Muscle of leg (tissue), 11 donors: ENCODE measurements around the gene DEGS1. TPM values are rescaled to one million over a fixed set of nuclear protein-coding genes. Genes with fewer than 3 reads are reported as not detected.
A peak's percentile ranks its signal among the peaks of the same experiment; 100 is the strongest.
"Not testable (repeated sequence)": the region's sequence is repeated elsewhere in the genome, so short reads cannot be mapped to it uniquely, and the experiment has no call there.

Experiments used
- DNase-seq: peaks from one replicate; pipeline ENCODE4 v3.0.0; 2013
- H3K27ac ChIP-seq: one replicate; pipeline ENCODE4 v1.5.1; 2013; ENCODE audit warnings: mild to moderate bottlenecking, low read length, control low read depth
- H3K27me3 ChIP-seq: one replicate; pipeline ENCODE4 v1.6.1; 2013; ENCODE audit warnings: low read length; ENCODE audit not compliant: control insufficient read depth, insufficient read depth
- H3K36me3 ChIP-seq: one replicate; pipeline ENCODE4 v1.6.1; 2013; ENCODE audit warnings: low read length; ENCODE audit not compliant: control insufficient read depth, insufficient read depth
- H3K4me1 ChIP-seq: one replicate; pipeline ENCODE4 v1.6.1; 2013; ENCODE audit warnings: low read length; ENCODE audit not compliant: control insufficient read depth, insufficient read depth
- H3K4me3 ChIP-seq: one replicate; pipeline ENCODE4 v1.5.1; 2013; ENCODE audit warnings: low read length, control low read depth
- H3K9me3 ChIP-seq: replicated peaks from 2 replicates; pipeline ENCODE4 v1.6.1; 2013; ENCODE audit warnings: low read depth, low read length; ENCODE audit not compliant: control insufficient read depth
- WGBS: methylation state at CpG from one replicate; pipeline ENCODE4 v1.1.5; 2013; ENCODE audit warnings: missing lambda C conversion rate; ENCODE audit not compliant: insufficient coverage; 5-methylcytosine and 5-hydroxymethylcytosine counted together
- polyA plus RNA-seq, 8 donors: library from polyadenylated mRNA; unstranded; fragments of 120-200 nt; gene quantifications; one replicate each; pipeline versions ENCODE4 v1.2.1 to v1.2.3, GENCODE V29; 2013; ENCODE audit warnings: inconsistent platforms in 1 of 8, low replicate concordance in 1 of 8; ENCODE audit not compliant: insufficient read length in 8 of 8, insufficient read depth in 1 of 8
- total RNA-seq: library from RNA; stranded (reverse); fragments of 120-200 nt; gene quantifications from one replicate; pipeline ENCODE4 v1.2.4, GENCODE V29; 2013

The DEGS1 gene
- total and polyA plus RNA-seq, 9 donors: 35.4 to 69.3 (median 42.7) TPM

DNA sequence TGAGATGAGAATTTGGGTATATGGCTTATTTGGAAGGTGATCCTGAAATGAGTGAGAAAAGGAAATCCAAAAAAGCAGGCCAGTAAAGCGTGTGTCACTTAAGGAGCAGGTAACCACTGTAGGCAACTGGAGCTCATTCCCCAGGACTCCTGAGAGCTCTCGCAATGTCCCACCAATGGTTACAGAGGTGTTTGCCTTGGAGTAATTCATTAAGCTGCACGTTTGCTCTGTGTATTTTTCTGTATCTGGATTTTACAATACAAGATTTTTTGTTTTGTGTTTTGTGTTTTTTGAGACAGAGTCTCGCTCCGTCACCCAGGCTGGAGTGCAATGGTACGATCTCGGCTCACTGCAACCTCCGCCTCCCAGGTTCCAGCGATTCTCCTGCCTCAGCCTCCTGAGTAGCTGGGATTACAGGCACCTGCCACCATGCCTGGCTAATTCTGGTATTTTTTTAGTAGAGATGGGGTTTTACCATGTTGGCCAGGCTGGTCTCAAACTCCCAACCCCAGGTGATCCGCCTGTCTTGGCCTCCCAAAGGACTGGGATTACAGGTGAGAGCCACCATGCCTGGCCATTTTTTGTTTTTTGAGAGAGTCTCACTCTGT is 23.0 kb downstream of the DEGS1 start:
- WGBS: 91% methylated on average over 2 of the region's 10 CpGs
- not testable (repeated sequence) for H3K36me3 ChIP-seq, H3K27ac ChIP-seq, H3K9me3 ChIP-seq, H3K27me3 ChIP-seq, DNase-seq, H3K4me3 ChIP-seq
- peaks cover 16% of the 10 kb centered on the region for H3K4me1 ChIP-seq

DNA sequence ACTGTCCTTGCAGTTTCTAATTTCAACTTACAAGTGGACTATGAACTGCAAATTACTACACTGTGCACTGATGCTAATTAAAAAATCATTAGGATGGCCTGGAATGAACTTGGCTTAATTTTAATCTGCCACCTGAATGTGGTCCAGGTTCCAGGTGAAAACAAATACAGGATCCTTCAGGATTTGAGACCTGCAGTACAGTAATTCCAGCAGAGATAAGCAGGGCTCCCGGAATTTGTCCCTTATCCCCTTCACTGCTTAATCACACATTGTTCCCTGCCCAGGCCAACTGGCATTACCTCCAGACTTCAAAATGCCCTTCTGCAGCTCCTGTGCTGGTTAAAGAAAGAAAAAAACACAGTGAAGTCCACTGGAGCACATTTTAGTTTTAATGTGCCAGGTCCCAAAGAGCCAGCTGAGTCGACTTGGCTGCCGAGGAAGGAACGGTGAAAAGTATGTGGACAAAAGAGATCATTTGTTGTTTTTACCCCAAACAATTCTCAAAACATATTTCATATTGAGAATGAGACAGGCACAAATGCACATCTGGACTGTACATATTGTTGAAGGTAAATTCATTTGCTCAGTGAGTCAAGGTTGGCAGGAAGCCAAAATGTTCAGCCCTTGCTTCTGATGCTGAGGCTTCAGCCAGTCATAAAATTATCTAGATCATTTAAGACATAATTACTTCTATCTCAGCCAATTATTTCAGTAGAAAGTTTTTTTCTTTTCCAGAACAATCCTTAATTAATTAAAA is 28.3 kb downstream of the DEGS1 start:
- no peaks in the 10 kb centered on the region for H3K27me3 ChIP-seq
- peaks cover 27% of the 10 kb centered on the region for H3K4me1 ChIP-seq
- no peak overlapping the region for H3K4me3 ChIP-seq
- no peaks in the 10 kb centered on the region for H3K9me3 ChIP-seq
- H3K27ac ChIP-seq: no peak overlapping the region
- peak; percentile 76 for DNase-seq
- WGBS: no CpG with 5 or more reads among the region's 4 CpGs
- H3K36me3 ChIP-seq: no peaks in the 10 kb centered on the region

DNA sequence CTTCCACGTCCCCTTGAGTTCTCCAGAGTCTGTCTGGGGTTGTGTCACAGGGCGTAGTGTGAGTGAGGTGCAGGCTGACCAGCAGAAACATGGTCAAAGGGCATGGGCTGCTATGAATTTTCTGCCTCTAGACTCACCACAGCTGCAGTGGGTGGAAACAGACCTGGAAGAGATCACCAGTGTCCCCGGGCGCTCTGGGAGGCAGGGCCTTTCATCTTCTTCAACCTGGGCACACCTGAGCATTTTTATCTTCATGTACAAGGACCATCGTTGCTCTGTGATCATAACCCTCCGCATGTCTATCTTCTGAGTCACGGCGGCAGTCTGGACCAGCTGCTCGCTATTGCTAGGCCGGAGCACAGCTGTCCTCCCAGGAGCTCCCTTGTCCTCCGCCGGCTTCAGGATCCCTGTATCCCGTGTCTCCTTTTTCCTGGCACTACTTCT is 29.6 kb downstream of the DEGS1 start:
- Histone ChIP-seq H3K4me1 (peaks cover 27% of the 10 kb centered on the region), H3K27ac (peak overlapping the region; percentile 7), H3K36me3 (no peaks in the 10 kb centered on the region), H3K4me3 (no peak overlapping the region), H3K9me3 (no peaks in the 10 kb centered on the region), H3K27me3 (no peaks in the 10 kb centered on the region)
- DNase-seq: peak; percentile 79
- 35% methylated on average over 9 of the region's 13 CpGs for WGBS

DNA sequence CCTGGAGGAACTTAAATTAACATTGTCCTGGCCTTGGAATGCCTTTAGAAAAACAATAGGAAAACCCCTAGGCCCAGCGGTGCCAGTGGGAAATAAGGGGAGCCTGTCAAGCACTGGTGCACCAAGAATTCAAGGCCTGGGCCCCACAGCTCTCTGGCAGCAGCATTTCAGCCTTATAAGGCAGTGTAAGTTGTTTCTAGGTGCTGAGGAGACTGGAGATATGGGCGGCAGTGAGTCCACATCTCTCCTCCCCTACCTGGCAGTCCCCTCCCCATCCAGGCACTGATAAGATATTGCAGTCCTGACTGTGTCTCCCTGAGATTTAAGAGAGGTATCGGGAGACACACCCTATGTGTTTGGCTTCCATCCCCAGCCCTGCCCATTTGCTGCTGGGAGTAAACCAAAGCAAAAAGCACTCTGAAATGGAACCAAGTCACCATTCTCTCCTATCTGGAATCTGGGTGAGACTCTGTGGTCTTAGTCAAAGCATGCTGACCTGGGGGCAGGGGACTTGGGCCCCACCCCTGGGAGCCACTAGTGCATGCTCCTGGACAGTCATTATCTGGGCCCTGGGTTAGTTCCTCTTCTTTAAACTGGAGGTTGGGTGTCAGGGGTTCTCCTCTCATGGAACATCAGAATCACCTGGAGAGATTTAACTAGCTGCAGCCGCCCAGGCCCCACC is 30.5 kb downstream of the DEGS1 start:
- Histone ChIP-seq H3K27me3 (no peaks in the 10 kb centered on the region), H3K36me3 (no peaks in the 10 kb centered on the region), H3K9me3 (no peaks in the 10 kb centered on the region), H3K27ac (no peak overlapping the region), H3K4me3 (no peak overlapping the region), H3K4me1 (peaks cover 30% of the 10 kb centered on the region)
- DNase-seq: no peak
- 53% methylated on average over 2 of the region's 4 CpGs for WGBS

DNA sequence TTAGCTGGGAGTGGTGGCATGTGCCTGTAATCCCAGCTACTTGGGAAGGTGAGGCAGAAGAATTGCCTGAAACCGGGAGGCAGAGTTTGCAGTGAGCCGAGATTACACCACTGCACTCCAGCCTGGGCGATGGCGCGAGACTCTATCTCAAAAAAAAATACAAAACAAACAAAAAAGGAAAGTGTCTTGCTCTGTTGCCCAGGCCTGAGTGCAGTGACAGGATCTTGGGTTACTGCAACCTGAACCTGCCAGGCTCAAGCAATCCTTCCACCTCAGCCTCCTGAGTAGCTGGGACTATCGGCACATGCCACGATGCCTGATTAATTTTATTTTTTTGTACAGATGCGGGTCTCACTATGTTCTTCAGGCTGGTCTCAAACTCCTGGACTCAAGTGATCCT is 33.3 kb downstream of the DEGS1 start:
- no peaks in the 10 kb centered on the region for H3K36me3 ChIP-seq
- H3K9me3 ChIP-seq: no peaks in the 10 kb centered on the region
- no peak for DNase-seq
- 91% methylated on average over 7 of the region's 8 CpGs for WGBS
- no peaks in the 10 kb centered on the region for H3K27me3 ChIP-seq
- no peak overlapping the region for H3K27ac ChIP-seq
- no peak overlapping the region for H3K4me3 ChIP-seq
- H3K4me1 ChIP-seq: peaks cover 21% of the 10 kb centered on the region

DNA sequence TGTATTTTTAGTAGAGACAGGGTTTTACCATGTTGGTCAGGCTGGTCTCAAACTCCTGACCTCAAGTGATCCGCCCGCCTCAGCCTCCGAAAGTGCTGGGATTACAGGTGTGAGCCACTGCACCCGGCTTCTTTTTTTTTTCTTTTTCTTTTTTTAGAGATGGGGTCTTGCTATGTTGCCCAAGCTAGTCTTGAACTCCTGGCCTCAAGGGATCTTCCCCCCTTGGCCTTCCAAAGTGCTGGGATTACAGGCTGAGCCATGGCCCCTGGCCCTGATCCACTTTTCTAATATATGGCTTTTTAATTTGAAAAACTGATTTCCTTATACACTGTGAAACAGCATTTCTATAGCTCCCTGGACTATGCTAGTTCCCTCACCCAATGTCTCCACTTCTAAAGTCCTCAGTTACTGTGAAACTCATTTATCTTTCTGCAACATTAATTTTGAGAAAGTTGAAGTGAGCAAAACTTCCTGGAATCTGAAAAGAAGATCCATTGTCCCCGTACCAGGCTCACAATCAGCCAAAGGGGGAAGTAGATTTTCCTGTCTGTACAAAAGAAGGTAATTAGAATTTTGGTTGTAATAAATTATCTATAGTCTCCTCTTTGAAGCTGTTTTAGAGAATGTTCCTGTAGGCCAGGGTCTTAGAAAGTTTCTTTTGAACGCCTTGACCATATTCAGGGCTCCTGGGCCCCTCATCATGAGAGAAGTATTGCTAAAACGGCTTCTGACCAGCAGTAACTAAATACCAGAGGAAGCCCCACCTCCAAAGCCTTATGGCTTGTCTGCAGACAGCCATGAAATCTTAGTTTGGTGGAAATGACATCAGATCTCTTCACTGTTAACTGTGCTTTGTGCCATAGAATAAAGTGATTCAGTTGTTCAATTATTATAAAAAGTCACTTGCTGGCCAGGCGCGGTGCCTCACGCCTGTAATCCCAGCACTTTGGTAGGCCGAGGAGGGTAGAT is 34.9 kb downstream of the DEGS1 start:
- peak overlapping the region; percentile 16 for H3K27ac ChIP-seq
- H3K27me3 ChIP-seq: no peaks in the 10 kb centered on the region
- no CpG with 5 or more reads among the region's 11 CpGs for WGBS
- DNase-seq: peak; percentile 23
- no peaks in the 10 kb centered on the region for H3K36me3 ChIP-seq
- peaks cover 10% of the 10 kb centered on the region for H3K4me1 ChIP-seq
- H3K4me3 ChIP-seq: no peak overlapping the region
- H3K9me3 ChIP-seq: no peaks in the 10 kb centered on the region

DNA sequence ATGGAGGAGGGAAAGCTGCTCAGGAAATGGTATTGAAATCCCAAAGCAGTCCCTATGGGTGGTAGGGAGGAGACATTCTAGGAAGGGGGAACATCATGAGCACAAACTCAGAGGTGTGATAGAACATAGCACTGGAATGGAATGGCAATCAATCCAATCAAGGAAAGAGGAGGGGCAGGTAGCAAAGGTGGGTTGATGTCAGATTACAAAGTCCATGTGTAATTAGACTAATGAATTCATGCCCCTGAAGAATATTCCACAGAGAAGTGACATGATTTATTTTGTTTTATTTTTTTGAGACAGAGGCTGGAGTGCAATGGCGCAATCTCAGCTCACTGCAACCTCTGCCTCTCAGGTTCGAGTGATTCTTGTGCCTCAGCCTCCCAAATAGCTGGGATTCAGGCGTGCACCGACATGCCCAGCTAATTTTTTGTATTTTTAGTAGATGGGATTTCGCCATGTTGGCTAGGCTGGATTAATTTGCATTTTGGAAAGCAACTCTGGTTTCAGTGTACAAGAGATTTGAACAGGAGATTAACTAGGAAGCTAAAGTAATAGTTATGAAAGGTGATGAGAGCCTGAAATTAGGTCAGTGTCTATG is 36.1 kb downstream of the DEGS1 start:
- WGBS: 86% methylated on average over 5 of the region's 5 CpGs

DNA sequence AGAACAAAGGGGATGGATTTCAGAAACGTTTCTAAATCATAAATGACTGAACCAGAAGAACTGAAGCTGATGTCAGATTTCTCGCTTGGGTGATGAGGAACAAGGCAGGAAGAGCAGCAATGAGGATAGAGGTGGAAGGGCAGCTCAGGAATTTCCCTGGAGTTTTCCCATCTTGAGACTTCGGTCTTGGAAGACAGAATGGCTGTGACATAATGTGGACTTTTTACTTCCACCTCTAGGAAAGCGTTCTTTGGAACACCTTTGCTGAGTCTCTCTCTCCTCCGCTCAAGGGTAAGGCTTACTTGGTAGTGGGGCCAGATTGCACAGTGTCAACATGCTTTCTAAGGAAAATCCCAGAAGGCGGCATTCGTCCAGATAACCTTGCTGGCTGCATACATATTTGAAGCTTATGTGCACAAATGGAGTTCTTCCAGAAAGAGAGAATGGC is 36.6 kb downstream of the DEGS1 start:
- H3K27me3 ChIP-seq: no peaks in the 10 kb centered on the region
- H3K4me3 ChIP-seq: no peak overlapping the region
- H3K9me3 ChIP-seq: no peaks in the 10 kb centered on the region
- H3K36me3 ChIP-seq: no peaks in the 10 kb centered on the region
- 25% methylated on average over 2 of the region's 7 CpGs for WGBS
- H3K4me1 ChIP-seq: peaks cover 3% of the 10 kb centered on the region
- no peak overlapping the region for H3K27ac ChIP-seq
- no peak for DNase-seq

More for the DNA sequence above, 36.1 kb downstream of the DEGS1 start:
- no peak overlapping the region for H3K4me3 ChIP-seq
- H3K4me1 ChIP-seq: peaks cover 3% of the 10 kb centered on the region
- no peak for DNase-seq
- no peak overlapping the region for H3K27ac ChIP-seq
- no peaks in the 10 kb centered on the region for H3K27me3 ChIP-seq
- no peaks in the 10 kb centered on the region for H3K9me3 ChIP-seq
- H3K36me3 ChIP-seq: no peaks in the 10 kb centered on the region

DNA sequence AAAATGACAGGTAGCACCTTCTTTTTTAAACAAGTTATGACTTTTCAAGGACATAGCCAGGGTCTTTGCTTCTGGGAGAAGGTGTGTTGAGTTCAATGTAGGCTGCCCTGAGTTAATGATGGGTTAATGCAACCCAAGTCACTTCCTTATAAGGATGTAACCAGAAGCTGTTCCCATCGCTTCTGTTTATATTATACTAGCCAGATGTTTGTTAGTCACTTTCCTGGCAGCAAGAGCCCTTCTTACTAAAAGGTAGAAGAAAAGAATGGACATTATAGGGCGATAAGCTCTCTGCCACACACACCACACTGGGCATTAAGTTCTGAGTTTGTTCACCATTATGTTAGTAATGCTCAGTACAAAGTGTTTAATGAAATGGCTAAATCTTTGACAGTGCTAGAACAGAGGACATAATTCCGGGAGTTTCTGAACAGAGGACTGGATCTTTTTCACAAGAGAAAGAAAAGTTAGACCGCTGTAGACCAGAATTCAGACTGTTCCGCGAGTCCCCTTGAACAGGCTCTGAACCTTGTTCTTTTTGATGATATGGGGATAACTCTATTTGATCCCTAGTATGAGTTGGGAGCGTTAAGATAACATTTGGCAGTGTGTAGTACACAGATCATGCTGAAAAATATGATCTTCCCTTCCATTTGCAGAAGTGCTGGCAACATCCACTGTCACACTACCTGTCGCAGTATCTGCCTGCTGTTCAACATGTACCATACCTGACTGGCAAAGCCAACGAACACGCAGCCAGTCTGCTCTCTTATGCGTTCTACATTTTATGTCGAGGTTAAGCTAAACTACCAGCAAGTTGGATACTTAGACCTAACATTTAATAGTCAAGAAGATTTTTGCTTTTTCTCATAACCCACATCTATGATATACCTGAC is 41.0 kb downstream of the DEGS1 start:
- 71% methylated on average over 7 of the region's 12 CpGs for WGBS
- H3K9me3 ChIP-seq: no peaks in the 10 kb centered on the region
- DNase-seq: peak; percentile 14

More for the DNA sequence above, 41.0 kb downstream of the DEGS1 start:
- H3K27me3 ChIP-seq: no peaks in the 10 kb centered on the region
- H3K4me3 ChIP-seq: no peak overlapping the region
- H3K4me1 ChIP-seq: no peaks in the 10 kb centered on the region
- peaks cover 18% of the 10 kb centered on the region for H3K36me3 ChIP-seq
- no peak overlapping the region for H3K27ac ChIP-seq
